GM21723 (cell line): Measurements from ENCODE around the gene SEMA5A.
"Not testable (repeated sequence)": the region's sequence is repeated elsewhere in the genome, so short reads cannot be mapped to it uniquely, and the experiment has no call there.

Experiments
- ATAC-seq: cut with Tn5 transposase; IDR thresholded peaks from one replicate; pipeline ENCODE4 v1.9.1; 2021; ENCODE audit warnings: mild to moderate bottlenecking, moderate library complexity; ENCODE audit not compliant: unreplicated experiment

Gene SEMA5A

DNA sequence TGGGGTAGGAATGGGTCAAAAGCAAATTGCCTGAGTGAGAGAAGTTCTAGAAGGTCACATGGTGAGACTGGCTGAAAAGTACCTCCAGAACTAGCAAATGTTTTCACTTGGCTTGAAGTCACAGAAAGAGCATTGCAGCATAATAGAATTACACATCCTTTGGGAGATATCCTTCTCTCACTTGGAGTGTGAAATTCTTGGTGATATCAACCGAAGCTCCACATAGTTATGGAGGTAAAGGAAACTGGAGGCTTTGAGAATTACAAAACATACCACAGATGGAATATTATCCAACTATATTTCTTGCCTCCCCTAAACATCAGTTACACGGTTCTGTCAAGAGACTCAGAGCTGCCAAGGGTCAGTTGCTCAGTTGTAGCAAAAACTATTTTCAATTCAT lies 182.4 kb downstream of the SEMA5A start:
- ATAC-seq: peak; percentile 3

- ATAC-seq: peak; percentile 57
Measured at GRCh38 chr5:9363026-9363425, 182.8 kb downstream of the SEMA5A start.

GRCh38 chr5:9362600-9362999 lies 183.3 kb downstream of the SEMA5A start:
- ATAC-seq: peak; percentile 75

DNA sequence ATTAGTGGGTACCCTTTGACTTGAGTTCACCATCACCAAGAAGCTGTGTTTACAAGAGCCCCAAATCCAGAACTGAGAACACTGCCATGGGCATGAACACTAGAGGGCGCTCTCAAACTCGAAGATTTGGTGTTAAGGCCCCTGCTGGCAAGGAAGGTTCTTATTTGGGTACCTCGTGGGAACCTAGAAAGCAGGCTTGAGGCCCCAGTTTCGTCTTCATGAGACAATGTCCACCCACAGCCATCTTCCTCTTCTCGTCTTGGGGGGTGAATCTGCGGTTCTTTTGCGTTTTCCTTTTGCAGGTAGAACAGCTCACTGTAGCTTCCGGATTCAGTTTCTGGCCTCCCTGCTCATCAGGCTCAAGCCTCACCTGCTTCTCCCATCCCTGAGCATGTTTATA lies 184.0 kb downstream of the SEMA5A start:
- ATAC-seq: peak; percentile 66

- no peak for ATAC-seq
Measured at GRCh38 chr5:9358961-9359685, 186.8 kb downstream of the SEMA5A start.

DNA sequence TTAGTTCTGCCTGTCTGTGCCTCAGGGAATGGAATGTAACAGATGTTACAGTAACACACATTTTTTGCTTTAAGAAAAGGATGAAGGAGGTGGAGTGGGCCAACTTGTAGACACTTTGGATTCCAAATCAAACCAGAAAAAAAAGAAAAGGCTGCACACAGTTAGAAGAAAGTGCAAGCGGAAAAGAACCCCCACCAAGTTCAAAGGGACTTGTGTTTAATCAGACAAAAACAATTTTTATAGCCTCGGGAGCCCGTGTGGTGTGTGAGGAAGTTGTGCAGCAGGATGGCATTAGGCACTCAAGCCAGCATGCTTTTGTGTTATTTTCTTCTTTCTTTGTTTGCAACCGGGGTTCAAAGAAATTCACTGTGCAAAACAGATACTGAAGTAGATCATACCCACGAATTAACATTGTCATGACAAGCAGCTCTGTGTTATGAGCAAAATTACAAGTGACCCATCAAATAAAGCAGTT lies 189.5 kb downstream of the SEMA5A start:
- ATAC-seq: no peak

DNA sequence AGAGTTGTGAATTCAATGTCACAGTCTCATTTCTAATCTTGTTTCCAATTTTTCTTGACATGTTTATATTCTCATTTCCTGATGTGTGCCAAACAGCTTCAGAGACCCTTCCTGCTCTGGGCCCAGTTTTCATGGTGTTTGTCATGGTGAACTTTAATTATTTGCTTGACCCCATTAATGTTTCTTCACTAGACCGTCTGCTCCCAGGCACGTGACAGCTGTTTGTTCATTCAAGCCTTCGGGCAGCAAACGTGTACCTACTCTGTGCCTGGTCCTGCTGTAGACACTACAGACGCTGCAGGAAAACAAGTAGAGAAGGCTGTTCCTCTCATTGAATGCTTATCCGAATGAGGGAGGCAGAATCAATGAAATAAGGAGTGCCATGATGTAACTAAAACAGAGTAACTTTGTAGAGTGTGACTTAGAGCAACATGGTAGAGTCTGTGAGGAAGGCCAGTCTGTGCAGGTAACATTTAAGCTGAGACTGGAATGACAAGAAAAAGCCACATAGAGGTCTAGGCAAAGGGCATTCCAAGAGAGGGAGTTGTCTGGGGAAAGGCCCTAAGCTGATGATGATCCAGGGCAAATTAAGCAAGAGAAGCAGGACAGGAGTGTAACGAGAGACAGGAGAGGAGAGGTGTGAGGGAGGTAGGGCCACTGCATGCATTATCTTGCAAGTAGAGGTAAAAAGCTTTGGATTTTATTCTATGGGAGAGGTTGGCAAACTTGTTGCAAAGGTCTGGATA lies 191.4 kb downstream of the SEMA5A start:
- ATAC-seq: no peak

DNA sequence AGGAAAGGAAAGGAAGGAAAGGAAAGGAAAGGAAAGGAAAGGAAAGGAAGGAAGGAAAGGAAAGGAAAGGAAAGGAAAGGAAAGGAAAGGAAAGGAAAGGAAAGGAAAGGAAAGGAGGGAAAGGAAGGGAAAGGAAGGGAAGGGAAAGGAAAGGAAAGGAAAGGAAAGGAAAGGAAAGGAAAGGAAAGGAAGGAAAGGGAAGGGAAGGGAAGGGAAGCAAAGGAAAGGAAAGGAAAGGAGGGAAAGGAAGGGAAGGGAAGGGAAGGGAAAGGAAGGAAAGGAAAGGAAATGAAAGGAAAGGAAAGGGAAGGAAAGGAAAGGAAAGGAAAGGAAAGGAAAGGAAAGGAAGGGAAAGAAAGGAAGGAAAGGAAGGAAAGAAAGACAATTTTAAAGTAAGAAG lies 192.8 kb downstream of the SEMA5A start:
- ATAC-seq: not testable (repeated sequence)

DNA sequence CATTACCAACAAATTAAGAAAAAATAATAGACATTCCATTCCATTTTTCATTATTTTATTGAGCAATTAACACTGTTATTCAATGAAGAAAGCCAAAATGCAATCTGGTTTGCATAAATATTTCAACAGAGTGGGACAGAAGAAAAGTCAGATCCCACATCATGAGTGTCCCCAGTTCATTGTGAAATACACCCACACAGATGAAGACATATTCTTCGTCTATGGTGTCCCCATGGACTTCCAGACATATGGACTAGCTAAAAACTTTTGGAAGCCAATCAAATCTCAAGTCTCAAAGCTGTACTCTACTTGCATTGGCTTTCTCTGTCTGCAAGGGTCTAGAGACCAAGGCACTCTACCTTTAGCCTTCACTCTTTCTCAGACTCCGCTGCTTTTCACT lies 194.3 kb downstream of the SEMA5A start:
- ATAC-seq: no peak

GRCh38 chr5:9350301-9350797 lies 195.5 kb downstream of the SEMA5A start:
- ATAC-seq: no peak

- ATAC-seq: no peak
Measured at GRCh38 chr5:9348401-9348996, 197.4 kb downstream of the SEMA5A start.

GRCh38 chr5:9347541-9348295 lies 198.2 kb downstream of the SEMA5A start:
- ATAC-seq: no peak

DNA sequence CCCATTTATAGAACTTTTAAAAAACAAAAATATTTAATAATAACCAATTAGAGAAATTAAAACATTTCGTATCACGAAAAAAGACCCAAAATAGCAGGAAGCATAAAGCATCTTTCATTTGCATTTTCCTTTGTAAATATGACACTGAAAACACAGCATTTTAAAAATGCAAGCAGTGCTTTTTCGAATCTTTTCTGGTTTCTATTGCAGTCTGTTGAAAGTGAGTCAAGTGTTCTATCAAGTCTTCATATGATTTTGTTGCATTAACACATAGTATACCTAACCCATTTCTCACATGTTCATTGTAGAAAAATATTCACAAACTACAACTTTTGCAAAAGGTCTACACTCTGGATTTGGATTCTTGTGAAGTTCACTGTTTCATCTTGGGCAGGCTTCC lies 198.8 kb downstream of the SEMA5A start:
- ATAC-seq: no peak

GRCh38 chr5:9344751-9345240 lies 201.1 kb downstream of the SEMA5A start:
- ATAC-seq: no peak

- no peak for ATAC-seq
Measured at GRCh38 chr5:9343146-9343850, 202.6 kb downstream of the SEMA5A start.

DNA sequence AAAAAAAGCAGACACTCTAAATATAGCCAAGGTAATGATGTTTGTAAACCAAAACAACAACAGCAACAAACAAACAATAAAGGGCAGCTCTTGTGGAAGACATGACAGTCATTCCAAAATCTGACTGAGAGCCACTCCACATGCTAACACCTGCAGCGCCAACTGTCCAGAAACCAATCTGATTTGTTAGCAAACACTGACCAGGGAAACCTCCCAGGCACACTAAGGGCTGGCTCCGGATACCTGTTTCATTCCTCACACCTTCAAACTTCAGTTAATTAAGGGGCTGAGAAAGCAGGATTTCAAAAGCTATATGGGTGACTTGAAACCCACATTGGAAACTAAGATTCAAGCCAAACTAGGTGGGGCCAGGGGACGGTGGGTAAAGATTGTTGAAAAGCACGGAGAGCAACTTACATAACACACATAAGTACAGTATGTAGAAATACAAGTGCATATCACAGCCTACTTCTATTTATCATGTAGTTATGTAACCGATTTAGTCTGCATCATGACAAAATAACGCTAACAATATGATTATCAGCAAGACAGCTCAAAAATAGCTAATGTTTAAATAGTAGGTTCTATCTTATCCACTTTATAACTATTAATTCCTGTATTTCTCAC lies 203.6 kb downstream of the SEMA5A start:
- no peak for ATAC-seq

- ATAC-seq: no peak
Measured at GRCh38 chr5:9340085-9340484, 205.8 kb downstream of the SEMA5A start.

DNA sequence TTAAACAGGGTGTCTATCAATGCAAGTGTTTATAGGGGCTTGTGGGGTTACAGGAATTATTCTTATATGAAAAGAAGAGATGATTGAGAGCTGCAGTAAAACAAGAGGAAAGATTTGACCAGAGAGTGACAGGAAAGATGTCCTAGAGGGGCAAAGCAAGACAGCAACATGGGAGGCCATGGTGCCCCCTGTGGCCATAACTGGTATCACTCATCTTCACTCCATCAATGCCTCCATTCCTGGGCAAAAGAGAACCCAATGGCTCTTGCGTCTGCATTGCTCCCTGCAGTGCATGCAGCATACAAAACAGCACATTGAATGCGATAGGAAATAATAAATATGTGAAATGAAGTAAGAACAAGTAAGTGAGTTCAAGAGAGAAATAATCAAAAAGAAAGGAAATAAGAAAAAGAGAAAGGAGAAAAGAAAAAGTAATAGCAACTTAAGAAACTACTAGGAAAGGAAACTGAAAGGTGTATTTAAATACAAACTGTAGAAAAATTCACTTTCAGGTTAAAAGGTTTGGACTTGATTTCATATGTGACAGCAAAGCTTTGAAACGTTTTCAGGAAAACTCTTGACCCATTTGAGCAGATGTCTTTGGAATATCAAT lies 206.6 kb downstream of the SEMA5A start:
- ATAC-seq: no peak

DNA sequence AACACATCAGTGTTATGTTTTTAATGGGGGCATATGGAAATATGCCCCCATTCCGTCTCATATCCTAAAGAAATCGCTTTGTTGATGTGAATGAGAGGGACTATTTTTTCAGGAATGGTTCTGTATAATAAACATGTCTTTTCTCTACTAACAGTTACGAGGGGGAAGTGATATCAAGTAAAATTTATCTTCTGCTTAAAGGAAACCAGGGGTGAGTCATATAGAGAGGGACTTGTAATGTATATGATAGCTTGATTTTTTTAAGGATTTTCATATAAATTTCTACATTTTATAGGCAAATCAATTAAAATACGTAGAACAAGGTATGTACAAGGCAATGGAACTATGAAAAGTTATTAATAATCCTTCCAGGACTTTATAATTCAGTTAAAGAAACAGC lies 207.1 kb downstream of the SEMA5A start:
- ATAC-seq: no peak
